GM21786 (cell line): Measurements from ENCODE around the gene CDK11B.

ENCODE experiments used
- ATAC-seq: cut with Tn5 transposase; IDR thresholded peaks from one replicate; pipeline ENCODE4 v1.9.1; 2021; ENCODE audit not compliant: unreplicated experiment

CDK11B gene

DNA sequence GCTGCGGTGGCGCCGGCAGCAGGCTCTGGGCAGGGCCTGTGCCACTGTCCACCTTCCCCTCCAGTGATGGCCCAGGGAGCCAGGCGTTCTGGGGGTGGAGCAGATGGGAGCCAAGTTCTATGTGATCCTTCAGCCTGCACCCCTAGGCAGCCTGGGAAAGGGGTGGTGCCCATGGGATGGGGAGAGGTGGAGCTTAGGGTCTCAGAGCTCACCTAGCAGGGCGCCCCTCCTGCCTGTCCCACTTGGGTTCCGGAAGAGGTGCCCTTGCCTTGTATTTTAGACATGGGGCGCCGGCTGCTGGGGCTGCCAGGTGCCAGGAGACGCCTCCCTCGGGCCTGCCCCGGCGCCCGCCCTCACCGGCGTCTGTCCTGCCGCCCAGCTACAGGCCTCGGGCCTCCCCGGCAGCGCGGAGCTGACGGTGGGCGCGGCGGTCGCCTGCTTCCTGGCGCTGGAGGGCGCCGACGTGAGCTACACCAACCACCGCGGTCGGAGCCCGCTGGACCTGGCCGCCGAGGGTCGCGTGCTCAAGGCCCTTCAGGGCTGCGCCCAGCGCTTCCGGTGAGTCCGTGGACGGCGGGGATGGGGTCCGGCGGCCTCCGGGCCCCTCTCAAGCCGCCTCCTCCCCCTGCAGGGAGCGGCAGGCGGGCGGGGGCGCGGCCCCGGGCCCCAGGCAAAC lies 29.9 kb downstream of the CDK11B start:
- no peak for ATAC-seq

DNA sequence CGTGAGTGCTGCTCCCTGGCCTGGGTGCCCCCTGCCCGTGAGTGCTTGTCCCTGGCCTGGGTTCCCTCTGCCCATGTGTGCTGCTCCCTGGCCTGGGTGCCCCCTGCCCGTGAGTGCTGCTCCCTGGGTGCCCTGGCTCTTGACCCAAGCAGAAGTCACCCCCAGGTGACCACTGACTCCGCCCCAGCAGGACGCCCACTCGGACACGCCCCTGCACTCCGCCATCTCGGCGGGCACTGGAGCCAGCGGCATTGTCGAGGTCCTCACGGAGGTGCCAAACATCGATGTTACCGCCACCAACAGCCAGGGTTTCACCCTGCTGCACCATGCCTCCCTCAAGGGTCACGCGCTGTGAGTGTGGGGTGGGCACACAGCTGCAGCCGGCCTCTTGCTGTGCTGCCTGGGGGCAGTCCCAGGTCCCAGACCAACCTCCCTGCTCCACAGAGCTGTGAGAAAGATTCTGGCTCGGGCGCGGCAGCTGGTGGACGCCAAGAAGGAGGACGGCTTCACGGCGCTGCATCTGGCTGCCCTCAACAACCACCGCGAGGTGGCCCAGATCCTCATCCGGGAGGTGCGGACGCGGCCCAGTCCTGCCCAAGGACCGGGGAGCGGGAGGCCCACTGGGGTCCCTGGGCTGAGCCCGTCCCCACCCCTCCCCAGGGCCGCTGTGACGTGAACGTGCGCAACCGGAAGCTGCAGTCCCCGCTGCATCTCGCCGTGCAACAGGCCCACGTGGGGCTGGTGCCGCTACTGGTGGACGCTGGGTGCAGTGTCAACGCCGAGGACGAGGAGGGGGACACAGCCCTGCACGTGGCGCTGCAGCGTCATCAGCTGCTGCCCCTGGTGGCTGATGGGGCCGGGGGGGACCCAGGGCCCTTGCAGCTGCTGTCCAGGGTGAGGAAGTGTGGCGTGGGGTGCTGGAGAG lies 30.7 kb downstream of the CDK11B start:
- ATAC-seq = no peak

DNA sequence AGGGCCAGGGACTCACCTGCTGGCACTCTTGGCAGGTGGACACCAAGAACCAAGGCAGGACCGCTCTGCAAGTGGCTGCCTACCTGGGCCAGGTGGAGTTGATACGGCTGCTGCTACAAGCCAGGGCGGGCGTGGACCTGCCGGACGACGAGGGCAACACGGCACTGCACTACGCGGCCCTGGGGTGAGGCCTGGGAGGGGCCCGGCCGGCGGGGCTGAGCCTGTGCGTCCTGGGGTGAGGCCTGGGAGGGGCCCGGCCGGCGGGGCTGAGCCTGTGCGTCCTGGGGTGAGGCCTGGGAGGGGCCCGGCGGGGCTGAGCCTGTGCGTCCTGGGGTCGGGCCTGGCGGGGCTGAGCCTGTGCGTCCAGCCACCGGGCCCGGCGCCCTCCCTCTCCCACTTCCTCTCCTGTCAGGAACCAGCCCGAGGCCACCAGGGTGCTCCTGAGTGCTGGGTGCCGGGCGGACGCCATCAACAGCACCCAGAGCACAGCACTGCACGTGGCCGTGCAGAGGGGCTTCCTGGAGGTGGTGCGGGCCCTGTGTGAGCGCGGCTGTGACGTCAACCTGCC lies 31.5 kb downstream of the CDK11B start:
- no peak for ATAC-seq

DNA sequence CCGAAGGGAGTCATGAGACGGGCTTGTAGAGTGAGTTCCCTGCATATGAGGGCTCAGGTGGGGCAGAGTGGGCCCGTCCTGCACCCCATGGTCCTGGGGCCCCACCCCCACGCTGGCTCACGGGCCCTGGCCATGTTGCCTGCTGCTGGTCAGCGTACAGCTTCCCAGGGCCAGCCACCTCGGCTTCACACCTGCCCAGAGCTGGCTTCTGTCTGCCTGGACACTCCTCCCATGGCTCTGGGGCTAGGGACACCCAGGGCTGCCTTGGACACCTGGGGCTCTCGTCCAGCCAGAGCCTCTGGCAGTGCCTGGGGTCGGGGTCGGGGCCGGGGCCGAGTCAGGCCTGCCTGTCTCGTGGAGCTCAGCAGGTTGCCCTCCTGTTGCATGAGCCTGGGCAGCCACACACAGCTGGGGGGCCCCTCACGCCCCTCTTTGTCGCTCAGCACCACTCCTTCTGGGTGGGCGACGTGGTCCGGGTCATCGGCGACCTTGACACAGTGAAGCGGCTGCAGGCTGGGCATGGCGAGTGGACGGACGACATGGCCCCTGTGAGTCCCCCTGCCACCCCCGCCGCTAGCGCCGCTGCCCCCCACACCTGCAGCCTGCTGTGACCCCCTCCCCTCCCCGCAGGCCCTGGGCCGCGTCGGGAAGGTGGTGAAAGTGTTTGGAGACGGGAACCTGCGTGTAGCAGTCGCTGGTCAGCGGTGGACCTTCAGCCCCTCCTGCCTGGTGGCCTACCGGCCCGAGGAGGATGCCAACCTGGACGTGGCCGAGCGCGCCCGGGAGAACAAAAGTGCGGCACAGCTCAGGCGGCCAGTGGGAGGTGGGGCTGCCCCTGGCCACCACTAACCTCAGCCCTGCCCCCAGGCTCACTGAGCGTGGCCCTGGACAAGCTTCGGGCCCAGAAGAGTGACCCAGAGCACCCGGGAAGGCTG lies 32.3 kb downstream of the CDK11B start:
- no peak for ATAC-seq

DNA sequence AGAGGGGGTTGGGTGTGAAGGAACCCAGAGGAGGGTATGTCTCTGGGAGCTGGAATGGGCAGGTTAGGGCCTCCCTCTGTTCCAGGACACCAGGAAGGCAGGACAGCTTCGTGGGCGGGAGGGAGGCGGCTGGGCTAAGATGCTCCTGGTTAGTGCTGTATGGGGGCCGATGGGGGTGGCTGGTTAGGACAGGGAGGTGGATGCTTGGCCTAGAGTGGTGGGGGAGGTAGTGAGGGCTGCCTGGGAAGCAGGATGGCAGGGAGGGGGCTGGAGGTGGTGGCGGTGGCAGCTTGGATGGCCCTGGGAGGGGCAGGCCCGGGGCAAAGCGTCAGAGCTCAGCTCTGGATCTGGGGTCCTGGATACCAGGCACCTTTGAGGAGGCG lies 33.0 kb downstream of the CDK11B start:
- ATAC-seq = no peak

DNA sequence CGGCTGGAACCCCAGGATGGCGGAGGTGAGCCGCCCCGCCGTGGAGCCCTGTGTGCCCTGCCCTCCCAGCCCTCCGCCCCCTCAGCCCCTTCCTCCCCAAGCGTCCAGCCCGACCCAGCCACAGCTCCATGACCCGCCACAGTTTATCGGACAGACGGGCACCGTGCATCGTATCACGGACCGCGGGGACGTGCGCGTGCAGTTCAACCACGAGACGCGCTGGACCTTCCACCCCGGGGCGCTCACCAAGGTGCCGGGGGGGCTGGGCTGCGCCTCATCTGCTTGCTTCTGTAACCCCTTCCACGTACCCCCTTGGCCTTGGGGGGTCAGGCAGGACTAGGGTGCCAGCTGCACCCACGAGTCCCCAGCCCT lies 33.4 kb downstream of the CDK11B start:
- no peak for ATAC-seq

DNA sequence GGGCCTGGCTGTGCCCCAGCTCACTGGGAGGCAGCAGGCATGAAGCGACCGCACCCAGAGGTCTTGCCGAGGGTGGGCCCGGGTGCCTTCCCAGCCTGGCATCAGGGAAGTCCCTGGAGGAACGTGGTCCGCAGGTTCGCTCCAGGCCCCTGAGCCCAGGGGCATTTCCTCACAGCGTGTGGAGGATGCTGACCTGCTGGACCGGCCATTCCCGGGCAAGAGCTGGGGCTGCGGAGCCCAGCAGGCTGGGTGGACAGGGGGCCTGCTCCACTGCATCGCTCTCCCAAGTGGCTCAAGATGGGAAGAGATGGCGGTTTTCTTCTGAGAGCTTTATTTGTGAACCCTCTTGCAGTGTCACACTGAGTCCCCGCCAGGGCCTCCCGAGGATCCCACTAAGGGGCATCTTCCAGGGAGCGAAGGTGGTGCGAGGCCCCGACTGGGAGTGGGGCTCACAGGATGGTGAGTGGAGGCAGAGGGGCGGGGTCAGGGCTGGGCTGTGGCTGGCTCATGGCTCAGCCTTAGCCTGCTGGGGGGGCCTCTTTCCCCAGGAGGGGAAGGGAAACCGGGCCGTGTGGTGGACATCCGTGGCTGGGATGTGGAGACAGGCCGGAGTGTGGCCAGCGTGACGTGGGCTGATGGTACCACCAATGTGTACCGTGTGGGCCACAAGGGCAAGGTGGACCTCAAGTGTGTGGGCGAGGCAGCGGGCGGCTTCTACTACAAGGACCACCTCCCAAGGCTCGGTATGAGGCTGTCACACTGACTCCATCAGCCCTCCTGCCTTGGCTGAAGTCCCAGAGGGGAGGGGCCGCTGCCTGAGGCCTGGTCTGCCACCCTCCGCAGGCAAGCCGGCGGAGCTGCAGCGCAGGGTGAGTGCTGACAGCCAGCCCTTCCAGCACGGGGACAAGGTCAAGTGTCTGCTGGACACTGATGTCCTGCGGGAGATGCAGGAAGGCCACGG lies 34.1 kb downstream of the CDK11B start:
- no peak for ATAC-seq

DNA sequence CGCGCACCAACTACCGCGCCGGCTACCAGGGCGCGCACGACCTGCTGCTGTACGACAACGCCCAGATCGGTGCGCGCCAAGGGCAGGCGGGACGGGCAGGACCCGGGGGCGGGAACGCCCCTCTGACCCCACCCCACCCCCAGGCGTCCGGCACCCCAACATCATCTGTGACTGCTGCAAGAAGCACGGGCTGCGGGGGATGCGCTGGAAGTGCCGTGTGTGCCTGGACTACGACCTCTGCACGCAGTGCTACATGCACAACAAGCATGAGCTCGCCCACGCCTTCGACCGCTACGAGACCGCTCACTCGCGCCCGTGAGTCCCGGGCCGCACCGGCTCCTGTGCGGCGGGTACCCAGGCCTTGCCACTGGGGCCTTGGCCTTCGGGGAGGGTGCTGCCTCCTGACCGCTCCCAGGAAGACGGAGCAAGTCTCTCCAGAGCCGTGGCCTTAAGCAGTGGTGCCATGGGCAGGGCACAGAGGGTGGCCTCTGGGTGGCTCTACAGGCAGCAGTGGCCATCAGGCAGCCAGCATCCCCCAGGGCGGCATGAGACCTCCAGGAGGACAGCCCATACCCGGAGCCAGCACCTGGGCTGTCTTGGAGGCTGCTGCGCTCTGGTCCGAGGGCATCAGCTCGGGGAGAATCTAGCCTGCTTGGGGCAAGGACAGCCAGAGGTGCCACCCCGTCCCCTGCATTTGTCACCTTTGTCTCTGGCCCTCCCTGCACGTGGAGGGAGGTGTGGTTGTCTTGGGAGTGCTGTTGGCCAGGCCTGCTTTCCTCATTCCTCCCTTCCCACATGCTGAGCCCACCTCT lies 35.0 kb downstream of the CDK11B start:
- no peak for ATAC-seq

DNA sequence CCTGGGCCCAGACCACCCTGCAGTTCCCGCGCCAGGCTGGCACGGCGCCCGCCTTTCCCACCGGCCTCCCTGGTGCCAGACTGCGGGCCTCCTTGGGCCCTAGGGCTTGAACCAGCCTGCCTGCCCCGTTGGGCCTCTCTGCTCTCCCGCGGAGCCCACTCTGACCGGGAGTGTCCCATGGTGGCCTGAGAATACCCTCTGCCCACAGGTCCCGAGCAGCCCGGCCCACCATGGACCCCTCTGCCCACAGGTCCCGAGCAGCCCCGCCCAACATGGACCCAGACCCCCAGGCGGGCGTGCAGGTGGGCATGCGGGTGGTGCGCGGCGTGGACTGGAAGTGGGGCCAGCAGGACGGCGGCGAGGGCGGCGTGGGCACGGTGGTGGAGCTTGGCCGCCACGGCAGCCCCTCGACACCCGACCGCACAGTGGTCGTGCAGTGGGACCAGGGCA lies 35.6 kb downstream of the CDK11B start:
- ATAC-seq = no peak

DNA sequence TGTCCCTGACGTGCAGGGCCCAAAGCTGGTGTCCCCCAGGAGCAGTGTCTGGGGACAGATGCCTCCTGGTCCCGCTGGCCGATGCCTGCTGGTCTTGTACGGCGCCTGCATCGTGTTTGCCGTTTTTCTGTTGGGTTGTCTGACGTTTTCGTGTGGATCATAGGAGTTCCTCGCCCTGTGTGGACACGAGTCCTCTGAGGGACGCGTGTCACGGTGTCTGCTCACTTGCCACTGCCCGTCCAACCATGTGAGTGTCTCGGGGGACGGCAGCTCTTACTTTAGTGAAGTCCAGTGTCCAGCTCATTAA lies 36.1 kb downstream of the CDK11B start:
- ATAC-seq = no peak

DNA sequence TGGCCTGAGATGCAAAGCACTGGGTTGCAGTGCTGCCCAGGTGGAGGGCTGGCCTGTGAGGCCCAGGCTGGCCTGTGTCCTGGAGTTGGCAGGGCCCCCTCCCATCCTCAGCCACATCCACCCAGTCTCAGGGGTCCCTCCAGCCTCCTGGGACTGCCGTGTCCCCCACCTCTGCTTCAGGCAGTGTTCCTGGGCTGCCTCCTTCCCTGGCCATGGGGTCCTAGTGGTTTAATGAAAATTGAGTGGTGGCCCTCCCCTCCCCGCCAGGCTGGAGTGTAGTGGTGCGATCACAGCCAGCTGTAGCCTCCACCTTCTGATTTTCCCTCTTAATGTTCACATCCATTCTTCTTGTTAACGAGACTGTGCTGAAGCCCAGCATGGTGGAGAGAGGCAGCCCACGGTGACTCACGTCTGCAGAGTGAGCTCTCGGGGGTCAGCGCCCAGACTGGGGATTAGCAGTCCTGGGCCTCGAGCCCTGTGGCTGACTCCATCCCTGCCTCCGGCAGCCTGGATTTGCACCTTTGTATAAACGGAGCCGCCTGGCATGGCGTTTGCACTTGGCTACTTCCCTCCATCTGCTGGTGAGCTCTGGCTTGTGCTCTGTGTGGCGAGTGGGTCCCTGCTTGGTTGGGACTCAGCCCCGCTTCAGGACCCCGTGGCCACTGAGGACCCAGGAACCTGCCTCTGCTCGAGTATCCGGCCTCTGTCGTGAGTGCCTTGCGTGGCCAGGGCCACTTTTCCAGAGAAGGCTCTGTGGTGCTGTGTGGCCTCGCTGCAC lies 36.6 kb downstream of the CDK11B start:
- no peak for ATAC-seq

DNA sequence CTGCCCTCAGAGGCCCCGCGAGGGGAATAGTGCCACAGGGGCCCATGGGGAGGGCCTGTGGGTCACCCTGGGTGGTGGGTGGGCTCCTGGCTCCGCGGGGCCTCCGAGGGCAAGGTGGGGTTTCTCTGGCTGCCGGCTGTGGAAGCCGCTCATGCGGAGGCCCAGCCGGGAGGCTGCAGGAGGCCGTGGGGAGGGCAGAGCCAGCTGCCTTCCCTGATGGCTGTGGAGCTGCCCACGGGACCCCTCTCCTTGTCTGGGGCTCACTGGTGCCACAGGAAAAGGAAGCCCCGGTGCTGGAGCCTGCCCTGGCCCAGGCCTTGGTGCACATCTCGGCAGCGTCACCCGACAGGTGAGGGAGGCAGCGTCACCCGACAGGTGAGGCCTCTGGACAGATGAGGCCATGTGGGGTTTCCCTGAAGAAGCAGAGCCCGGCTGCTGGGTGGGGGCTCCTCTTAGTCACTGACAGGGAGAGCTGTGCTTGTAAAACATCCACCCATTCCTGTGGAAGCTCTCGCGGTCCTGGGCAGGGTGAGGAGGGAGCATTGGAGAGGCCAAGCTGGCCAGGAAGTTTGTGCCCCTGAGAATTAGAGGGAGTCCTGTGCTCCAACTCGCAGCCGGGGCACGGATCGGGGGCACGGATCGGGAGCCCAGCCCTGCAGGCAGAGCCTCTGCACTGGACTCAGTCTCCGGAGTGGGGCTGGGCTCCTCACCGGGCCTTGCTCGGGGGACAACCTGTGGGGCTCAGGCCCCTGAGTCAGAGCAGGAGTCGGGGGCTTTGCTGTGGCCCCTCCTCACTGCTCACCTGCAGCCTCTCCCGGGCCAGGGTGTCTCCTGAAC lies 37.4 kb downstream of the CDK11B start:
- no peak for ATAC-seq

DNA sequence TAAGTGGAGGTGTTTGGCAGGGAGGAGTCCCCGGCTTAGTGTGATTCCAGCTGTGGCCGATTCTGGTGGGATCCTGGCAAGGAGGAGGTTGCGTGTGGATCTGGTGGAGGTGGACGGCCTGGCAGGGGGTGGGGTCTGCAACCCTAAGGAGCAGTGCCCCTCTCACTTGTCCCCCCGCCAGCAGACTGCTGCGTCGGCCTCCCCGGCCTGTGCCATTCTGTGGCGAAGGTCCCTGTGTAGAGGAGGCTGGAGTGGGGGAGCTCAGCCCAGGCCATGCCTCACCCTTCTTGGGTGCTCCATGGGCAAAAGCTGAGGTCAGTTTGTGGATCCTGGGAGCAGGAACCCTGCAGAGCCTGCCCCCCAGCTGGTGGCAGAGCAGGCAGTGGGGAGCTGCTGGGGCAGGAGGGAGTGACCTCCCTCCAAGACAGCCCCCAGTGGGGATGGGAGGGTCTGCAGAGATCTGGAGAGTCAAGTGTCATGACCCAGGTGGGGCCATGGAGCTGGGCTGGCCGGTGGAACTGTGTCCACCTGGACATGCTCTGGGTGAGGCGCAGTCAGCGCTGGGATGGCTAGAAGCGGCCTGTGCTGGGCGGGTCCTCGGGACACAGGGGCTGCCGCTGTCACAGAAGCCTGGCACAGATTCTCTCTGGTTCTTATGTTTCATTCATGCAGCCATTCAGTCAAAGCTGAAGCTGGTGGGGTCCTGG lies 38.2 kb downstream of the CDK11B start:
- no peak for ATAC-seq

DNA sequence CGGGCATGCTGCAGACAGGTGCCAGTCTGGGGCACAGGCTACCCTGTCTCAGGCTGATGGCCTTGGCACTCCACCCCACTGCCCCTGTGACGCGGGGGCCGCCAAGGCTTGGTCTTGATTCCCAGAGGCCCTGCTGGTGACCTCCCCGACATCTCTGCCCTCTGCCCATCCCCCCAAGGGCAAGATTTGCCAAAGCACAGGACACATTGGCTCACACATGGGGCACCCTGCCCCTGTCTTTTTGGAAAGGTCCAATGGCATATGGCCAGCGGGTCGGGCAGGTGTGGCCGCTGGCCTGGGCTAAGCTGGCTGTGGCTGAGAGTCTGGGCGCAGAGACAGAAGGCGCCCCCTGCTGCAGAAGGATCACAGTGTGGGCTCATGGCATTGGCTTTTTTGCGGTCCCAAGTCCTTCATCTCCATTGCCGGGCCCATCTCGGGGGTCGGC lies 38.9 kb downstream of the CDK11B start:
- ATAC-seq = no peak

DNA sequence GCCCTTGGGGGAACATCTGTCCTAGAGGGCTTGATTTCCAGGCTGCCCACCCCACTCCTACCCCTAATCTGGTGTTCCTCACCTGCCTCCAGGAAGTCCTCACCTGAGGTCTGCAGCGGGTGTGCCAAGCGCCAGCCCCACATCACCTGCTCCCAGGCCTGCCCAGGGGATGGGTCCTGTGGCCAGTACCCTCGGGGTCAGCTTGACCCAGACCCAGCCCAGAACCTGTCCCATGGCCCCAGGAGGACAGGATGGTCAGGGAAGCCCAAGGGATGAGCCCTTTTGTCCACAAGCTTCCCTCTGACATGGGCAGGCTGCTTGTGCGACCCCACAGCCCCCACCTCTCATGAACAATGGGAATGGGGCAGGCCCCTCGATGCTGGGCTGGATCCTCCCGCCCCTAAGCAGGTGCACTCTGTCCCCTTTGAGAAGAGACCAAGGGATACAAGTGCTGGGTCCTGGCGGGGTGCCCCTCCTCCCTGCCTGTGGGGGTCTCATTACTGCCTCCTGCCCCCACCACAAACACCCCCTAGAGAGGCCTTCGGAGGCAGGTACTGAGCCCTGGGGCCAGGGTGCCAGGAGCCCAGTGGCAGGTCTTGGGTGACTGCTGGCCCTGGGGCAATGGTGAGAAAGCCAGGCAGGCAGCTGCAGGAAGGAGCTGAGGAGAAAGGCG lies 40.3 kb downstream of the CDK11B start:
- ATAC-seq = no peak

DNA sequence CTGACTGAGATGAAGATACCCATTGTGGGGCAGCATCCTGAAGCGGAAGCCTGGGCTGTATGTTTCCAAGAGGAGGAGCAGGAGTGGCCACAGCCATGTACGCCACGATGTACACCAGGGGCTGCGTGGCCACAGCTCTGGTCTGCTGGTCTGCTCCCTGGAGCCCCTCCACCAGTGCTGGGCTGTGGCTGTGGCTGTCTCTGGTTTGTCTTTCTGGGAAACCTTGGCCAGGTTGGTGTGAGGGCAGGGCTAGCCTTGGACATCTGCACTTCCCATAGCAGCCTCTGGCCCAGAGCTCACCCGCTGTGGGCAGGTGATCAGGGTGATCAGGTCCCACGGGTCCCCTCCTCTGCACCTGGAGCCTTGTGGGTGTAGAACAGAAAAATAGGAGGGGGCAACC lies 40.9 kb downstream of the CDK11B start:
- no peak for ATAC-seq
